ENCODE results near the gene TRIM66. TPM values are rescaled to one million over a fixed set of nuclear protein-coding genes. Genes with fewer than 3 reads are reported as not detected.

Gene TRIM66
- total and polyA plus RNA-seq, 10 of the 15 experiments (the other 5 are each of a cell fraction or from before 2014, with no cell fraction given) = 1.7 to 14.5 (median 7.4) TPM

DNA sequence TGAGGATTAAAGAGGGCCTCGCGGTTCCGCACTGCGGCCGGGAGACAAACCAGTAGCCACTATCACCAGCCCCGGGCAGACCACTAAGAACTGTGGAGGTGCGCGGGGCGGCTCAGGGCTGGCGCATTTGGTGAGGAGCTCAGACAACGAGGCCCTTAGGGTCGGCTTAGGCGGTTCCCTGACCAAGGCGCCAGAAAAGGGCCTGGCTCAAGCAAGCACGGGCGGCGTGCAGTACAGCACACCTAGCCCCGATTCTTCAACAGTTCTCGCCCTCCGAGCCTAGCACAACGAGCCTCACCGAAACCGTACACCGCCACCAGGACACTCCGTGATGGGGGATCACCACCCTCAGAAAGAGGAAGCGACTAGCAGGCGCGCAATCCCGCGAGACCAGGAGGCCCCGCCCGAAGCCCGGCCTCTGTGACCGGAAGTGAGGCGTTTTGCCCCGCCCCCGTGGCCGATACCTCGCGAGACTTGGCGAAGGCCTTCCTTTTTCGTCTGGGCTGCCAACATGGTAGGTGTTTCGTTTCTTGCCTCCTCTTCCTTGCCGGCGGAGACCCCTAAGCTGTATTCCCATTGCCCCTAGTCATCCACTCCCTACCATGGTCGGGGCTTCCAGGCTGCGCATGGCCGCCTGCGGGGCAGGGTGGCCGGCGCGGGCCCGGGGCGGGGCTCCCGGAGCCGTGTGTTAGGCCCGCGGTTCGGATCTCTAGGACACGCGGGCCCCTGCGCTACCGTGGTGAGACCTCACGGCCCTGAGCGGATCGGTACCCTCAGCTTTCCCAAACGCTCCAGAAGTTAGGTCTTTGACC lies at the start of gene TRIM66, which contains the start of gene RPL27A (continued):
- TF ChIP-seq, protein P1, sequence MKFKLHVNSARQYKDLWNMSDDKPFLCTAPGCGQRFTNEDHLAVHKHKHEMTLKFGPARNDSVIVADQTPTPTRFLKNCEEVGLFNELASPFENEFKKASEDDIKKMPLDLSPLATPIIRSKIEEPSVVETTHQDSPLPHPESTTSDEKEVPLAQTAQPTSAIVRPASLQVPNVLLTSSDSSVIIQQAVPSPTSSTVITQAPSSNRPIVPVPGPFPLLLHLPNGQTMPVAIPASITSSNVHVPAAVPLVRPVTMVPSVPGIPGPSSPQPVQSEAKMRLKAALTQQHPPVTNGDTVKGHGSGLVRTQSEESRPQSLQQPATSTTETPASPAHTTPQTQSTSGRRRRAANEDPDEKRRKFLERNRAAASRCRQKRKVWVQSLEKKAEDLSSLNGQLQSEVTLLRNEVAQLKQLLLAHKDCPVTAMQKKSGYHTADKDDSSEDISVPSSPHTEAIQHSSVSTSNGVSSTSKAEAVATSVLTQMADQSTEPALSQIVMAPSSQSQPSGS (IDR thresholded peaks at IDR 0.05; ENCODE audit: low read length) = no peak
- TF ChIP-seq STAT1 (conservative IDR thresholded peaks at IDR 0.05) (0 out of 2 replicates have a peak, but pooled peaks have one; percentile 14), PML (IDR thresholded peaks at IDR 0.05; ENCODE audit: low read length) (peak; percentile 98), EGR1 (IDR thresholded peaks at IDR 0.05; ENCODE audit: borderline replicate concordance in 1 of 2, low read depth in 2 of 2, low read length in 2 of 2) (peak in 1 of 2 experiments; percentile 33; a peak in 1 of 3 replicates), SREBF2 (IDR thresholded peaks at IDR 0.05; ENCODE audit: low read length) (no peak), NBN (IDR thresholded peaks at IDR 0.05) (peak; percentile 88), FOXM1 (IDR thresholded peaks at IDR 0.05; ENCODE audit: low read depth, low read length) (no peak), BRCA1 (IDR thresholded peaks at IDR 0.05; ENCODE audit: low read depth, low read length) (peak; percentile 96), MEF2A (IDR thresholded peaks at IDR 0.05; ENCODE audit: insufficient read depth, low read depth, low read length) (0 out of 2 replicates have a peak, but pooled peaks have one; percentile 7), MTA2 (IDR thresholded peaks at IDR 0.05; ENCODE audit: low read depth) (0 out of 2 replicates have a peak, but pooled peaks have one; percentile 41), ZNF217 (IDR thresholded peaks at IDR 0.05) (no peak), CBX3 (IDR thresholded peaks at IDR 0.05; ENCODE audit: borderline replicate concordance, low read depth) (no peak), RFX5 (IDR thresholded peaks at IDR 0.05; ENCODE audit: low read depth, low read length) (no peak), NFYB (IDR thresholded peaks at IDR 0.05; ENCODE audit: insufficient read depth, low read depth, low read length) (no peak), SPI1 (IDR thresholded peaks at IDR 0.05; ENCODE audit: borderline replicate concordance, insufficient read depth, low read depth, low read length) (peak; percentile 98), ZSCAN29 (IDR thresholded peaks at IDR 0.05) (no peak), CHD4 (IDR thresholded peaks at IDR 0.05) (no peak), IRF4 (IDR thresholded peaks at IDR 0.05; ENCODE audit: low read depth, low read length) (peak; percentile 69; the same call in 1 of the 2 replicates), YBX1 (IDR thresholded peaks at IDR 0.05) (no peak)
- TF ChIP-seq, protein P2, sequence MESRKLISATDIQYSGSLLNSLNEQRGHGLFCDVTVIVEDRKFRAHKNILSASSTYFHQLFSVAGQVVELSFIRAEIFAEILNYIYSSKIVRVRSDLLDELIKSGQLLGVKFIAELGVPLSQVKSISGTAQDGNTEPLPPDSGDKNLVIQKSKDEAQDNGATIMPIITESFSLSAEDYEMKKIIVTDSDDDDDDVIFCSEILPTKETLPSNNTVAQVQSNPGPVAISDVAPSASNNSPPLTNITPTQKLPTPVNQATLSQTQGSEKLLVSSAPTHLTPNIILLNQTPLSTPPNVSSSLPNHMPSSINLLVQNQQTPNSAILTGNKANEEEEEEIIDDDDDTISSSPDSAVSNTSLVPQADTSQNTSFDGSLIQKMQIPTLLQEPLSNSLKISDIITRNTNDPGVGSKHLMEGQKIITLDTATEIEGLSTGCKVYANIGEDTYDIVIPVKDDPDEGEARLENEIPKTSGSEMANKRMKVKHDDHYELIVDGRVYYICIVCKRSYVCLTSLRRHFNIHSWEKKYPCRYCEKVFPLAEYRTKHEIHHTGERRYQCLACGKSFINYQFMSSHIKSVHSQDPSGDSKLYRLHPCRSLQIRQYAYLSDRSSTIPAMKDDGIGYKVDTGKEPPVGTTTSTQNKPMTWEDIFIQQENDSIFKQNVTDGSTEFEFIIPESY (IDR thresholded peaks at IDR 0.05) = no peak
- TF ChIP-seq, protein P3, sequence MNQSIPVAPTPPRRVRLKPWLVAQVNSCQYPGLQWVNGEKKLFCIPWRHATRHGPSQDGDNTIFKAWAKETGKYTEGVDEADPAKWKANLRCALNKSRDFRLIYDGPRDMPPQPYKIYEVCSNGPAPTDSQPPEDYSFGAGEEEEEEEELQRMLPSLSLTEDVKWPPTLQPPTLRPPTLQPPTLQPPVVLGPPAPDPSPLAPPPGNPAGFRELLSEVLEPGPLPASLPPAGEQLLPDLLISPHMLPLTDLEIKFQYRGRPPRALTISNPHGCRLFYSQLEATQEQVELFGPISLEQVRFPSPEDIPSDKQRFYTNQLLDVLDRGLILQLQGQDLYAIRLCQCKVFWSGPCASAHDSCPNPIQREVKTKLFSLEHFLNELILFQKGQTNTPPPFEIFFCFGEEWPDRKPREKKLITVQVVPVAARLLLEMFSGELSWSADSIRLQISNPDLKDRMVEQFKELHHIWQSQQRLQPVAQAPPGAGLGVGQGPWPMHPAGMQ (IDR thresholded peaks at IDR 0.05; ENCODE audit: borderline replicate concordance) = peak; percentile 88

Measured in GM12878 (cell line).